Measurements from ENCODE around the gene UNC13A. TPM values are rescaled to one million over a fixed set of nuclear protein-coding genes. Genes with fewer than 3 reads are reported as not detected.

Gene UNC13A
- total and polyA plus RNA-seq, 2 of the 8 experiments (the other 6 are each of a cell fraction or from before 2014, with no cell fraction given) = 13.1 to 47.6 TPM

DNA sequence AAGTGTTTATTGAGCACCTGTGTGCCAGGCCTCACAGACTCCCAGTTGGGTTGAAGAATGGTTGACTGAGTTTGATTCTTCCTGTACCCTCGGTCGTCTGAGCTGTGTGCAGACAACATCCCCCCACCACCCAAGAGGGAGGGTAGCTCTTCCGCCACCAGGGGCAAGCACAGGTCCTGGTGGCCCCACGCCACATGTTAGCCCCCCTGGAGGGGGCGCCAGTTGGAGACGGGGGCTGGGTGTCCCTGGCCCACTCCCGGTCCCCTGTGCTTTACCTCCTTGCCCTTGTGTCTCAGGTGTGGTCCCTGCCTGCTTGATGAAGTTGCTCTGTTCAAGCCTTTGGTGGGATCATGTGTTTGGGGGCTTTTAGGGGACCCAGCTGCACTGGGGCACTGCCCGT, 105.5 kb downstream of the UNC13A start:
- no peak for DNase-seq (ENCODE audit: low read depth in 1 of 2, low spot score in 2 of 2)
- no peak overlapping the region for H3K27ac ChIP-seq (ENCODE audit: low read depth, low read length)
- H4K91ac ChIP-seq (replicated peaks; ENCODE audit: insufficient read length, low read length) = no peak overlapping the region
- peaks cover 0 to 10% (median 2%) of the 10 kb centered on the region in 4 experiments; a peak in 3 of 8 replicates for H3K36me3 ChIP-seq (ENCODE audit: control insufficient read depth in 2 of 4, insufficient read depth in 4 of 4, low read length in 3 of 4)
- no peaks in the 10 kb centered on the region; the same call in 1 of the 2 replicates for H3K23me2 ChIP-seq (ENCODE audit: low read depth, low read length)
- no peaks in the 10 kb centered on the region for H3K27me3 ChIP-seq (replicated peaks in 1 of 4; ENCODE audit: control insufficient read depth in 3 of 4, extremely low read depth in 1 of 4, insufficient read depth in 3 of 4, low read length in 3 of 4)
- H4K8ac ChIP-seq (ENCODE audit: extremely low read depth, insufficient read depth, low read length) = no peak overlapping the region; the same call in 1 of the 2 replicates
- no peak overlapping the region for H3K4ac ChIP-seq (replicated peaks; ENCODE audit: insufficient read length, low read depth, low read length)
- H3K56ac ChIP-seq (replicated peaks; ENCODE audit: insufficient read length, low read depth, low read length) = no peak overlapping the region
- H2AFZ ChIP-seq (ENCODE audit: low read length) = no peak overlapping the region
- peaks cover 3% of the 10 kb centered on the region; the same call in 1 of the 2 replicates for H3K79me1 ChIP-seq (ENCODE audit: low read depth, low read length)
- no peak overlapping the region for H3K4me3 ChIP-seq (ENCODE audit: extremely low read depth in 1 of 4, insufficient read depth in 2 of 4, low read depth in 3 of 4, low read length in 4 of 4)
- H3K23ac ChIP-seq (ENCODE audit: insufficient read length) = no peak overlapping the region
- peaks cover 0 to 17% (median 12%) of the 10 kb centered on the region in 4 experiments; a peak in 6 of 7 replicates for H3K4me1 ChIP-seq (replicated peaks in 1 of 4; ENCODE audit: control insufficient read depth in 3 of 4, insufficient read depth in 4 of 4, low read length in 3 of 4)
- no peak overlapping the region for H3K9ac ChIP-seq (replicated peaks in 1 of 4; ENCODE audit: extremely low read depth in 1 of 4, low read depth in 3 of 4, low read length in 3 of 4)
- H3K9me3 ChIP-seq (ENCODE audit: insufficient read depth in 2 of 2, low read depth in 1 of 2, low read length in 1 of 2) = no peaks in the 10 kb centered on the region
- H3K18ac ChIP-seq (ENCODE audit: extremely low read depth, low read length) = no peak overlapping the region
- H3K4me2 ChIP-seq (ENCODE audit: insufficient read depth in 1 of 2, low read depth in 2 of 2, low read length in 2 of 2) = no peak overlapping the region
- H2BK20ac ChIP-seq (ENCODE audit: low read length) = no peak overlapping the region
- H2BK15ac ChIP-seq (ENCODE audit: low read length) = no peak overlapping the region
- peaks cover under 1 to 1% of the 10 kb centered on the region in 2 experiments for H4K20me1 ChIP-seq (replicated peaks in 1 of 2; ENCODE audit: control insufficient read depth in 1 of 2, insufficient read depth in 2 of 2, low read length in 2 of 2)
- FAIRE-seq = no peak
- H3K79me2 ChIP-seq (ENCODE audit: control insufficient read depth in 1 of 2, insufficient read depth in 2 of 2, low read length in 2 of 2) = no peaks in the 10 kb centered on the region
- no peak overlapping the region for H2BK12ac ChIP-seq (ENCODE audit: low read depth, low read length)
- TF ChIP-seq, protein P1, sequence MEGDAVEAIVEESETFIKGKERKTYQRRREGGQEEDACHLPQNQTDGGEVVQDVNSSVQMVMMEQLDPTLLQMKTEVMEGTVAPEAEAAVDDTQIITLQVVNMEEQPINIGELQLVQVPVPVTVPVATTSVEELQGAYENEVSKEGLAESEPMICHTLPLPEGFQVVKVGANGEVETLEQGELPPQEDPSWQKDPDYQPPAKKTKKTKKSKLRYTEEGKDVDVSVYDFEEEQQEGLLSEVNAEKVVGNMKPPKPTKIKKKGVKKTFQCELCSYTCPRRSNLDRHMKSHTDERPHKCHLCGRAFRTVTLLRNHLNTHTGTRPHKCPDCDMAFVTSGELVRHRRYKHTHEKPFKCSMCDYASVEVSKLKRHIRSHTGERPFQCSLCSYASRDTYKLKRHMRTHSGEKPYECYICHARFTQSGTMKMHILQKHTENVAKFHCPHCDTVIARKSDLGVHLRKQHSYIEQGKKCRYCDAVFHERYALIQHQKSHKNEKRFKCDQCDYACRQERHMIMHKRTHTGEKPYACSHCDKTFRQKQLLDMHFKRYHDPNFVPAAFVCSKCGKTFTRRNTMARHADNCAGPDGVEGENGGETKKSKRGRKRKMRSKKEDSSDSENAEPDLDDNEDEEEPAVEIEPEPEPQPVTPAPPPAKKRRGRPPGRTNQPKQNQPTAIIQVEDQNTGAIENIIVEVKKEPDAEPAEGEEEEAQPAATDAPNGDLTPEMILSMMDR (IDR thresholded peaks at IDR 0.05; ENCODE audit: control extremely low read depth in 1 of 3, insufficient read depth in 1 of 3, low read depth in 1 of 3, low read length in 3 of 3) = peak; percentile 15 to 64 (median 20)
- no peak for TF ChIP-seq TBP (IDR thresholded peaks at IDR 0.05; ENCODE audit: low read depth, low read length)
- H2AK5ac ChIP-seq (ENCODE audit: low read depth, low read length) = no peak overlapping the region
- ChIA-PET CTCF (ENCODE audit: partially characterized antibody) (interaction anchor here (0.8 to 2.1 kb wide), 7 partner anchors 10 to 166 kb away, joined by 3 to 9 read pairs (median 5); no protein-coding TSS in a partner anchor), POLR2A (ENCODE audit: partially characterized antibody) (interaction anchor here (0.7 to 1.2 kb wide), 2 partner anchors 17 to 21 kb away, joined by 3 to 4 read pairs; no protein-coding TSS in a partner anchor)
- H2BK5ac ChIP-seq (ENCODE audit: low read depth, low read length) = no peak overlapping the region
- no peak overlapping the region for H3K14ac ChIP-seq (ENCODE audit: insufficient read length)
- no peak overlapping the region for H2BK120ac ChIP-seq (replicated peaks; ENCODE audit: low read depth, low read length)
- H4K5ac ChIP-seq (ENCODE audit: insufficient read length, low read depth, low read length) = no peak overlapping the region
- 79% methylated on average over 6 of the region's 8 CpGs; no CpG with 5 or more reads in 1 of the 2 experiments for WGBS, 2 experiments (ENCODE audit: extremely low coverage in 1 of 2, insufficient coverage in 1 of 2, insufficient read length in 1 of 2, insufficient replicate concordance in 2 of 2, low coverage in 1 of 2, low lambda C conversion rate in 2 of 2, missing lambda C conversion rate in 1 of 2)
